Body of pancreas (tissue), 4 donors: ENCODE results near the gene COBL. TPM values are rescaled to one million over a fixed set of nuclear protein-coding genes. Genes with fewer than 3 reads are reported as not detected.

Source experiments
- ATAC-seq: fragments of 150-250 bp; one replicate; pipeline ENCODE4 v1.9.1; 2016
- DNase-seq, 4 donors: peaks; one replicate each; pipeline ENCODE4 v3.0.0-alpha.2; 2019
- H3K27ac ChIP-seq, 4 donors: fragments of 200-600 bp; sonication (generic); 1 replicate in 3 of 4; 2 replicates in 1 of 4; pipeline versions ENCODE4 v1.5.1 to v1.6.1; 2016 to 2019; ENCODE audit warnings: mild to moderate bottlenecking in 1 of 4, mixed read lengths in 1 of 4, moderate library complexity in 1 of 4
- H3K27me3 ChIP-seq, 2 donors: fragments of 200-600 bp; sonication (generic); one replicate each; pipeline ENCODE4 v1.6.0; 2016; ENCODE audit warnings: mild to moderate bottlenecking in 1 of 2
- H3K36me3 ChIP-seq, 2 donors: fragments of 200-600 bp; sonication (generic); replicated peaks in 1 of 2; 2 replicates each; pipeline ENCODE4 v1.5.1; 2016; ENCODE audit warnings: low read depth in 2 of 2; ENCODE audit not compliant: insufficient read depth in 1 of 2
- H3K4me1 ChIP-seq: fragments of 200-600 bp; sonication (generic); one replicate; pipeline ENCODE4 v1.6.0; 2016
- H3K4me3 ChIP-seq, 2 donors: fragments of 200-600 bp; sonication (generic); 1 replicate in 1 of 2; 2 replicates in 1 of 2; pipeline ENCODE4 v1.5.1; 2016 to 2019
- H3K9me3 ChIP-seq, 3 donors: fragments of 200-600 bp; sonication (generic); 1 replicate in 2 of 3; 2 replicates in 1 of 3; pipeline ENCODE4 v1.5.1; 2016
- CTCF ChIP-seq, 7 experiments: fragments of 450-650 bp in 4 of 7; fragments of 200-600 bp in 3 of 7; sonication (generic) in 3 of 7; IDR thresholded peaks; one replicate each; pipeline ENCODE4 v1.5.1; 2016 to 2019; ENCODE audit warnings: antibody characterized with exemption in 7 of 7
- POLR2A ChIP-seq, 3 donors: fragments of 450-650 bp; IDR thresholded peaks; one replicate each; pipeline ENCODE4 v1.6.1; 2016; ENCODE audit warnings: antibody characterized with exemption in 3 of 3, mild to moderate bottlenecking in 2 of 3
- WGBS, 2 donors: methylation state at CpG; one replicate each; pipeline ENCODE4 v1.1.5; 2017; 5-methylcytosine and 5-hydroxymethylcytosine counted together
- intact Hi-C: fragments of 100-400 bp; cut with DNase I; formaldehyde crosslinking; loops from one replicate; pipeline ENCODE4 v1.15.1; 2023
- total RNA-seq, 2 donors: library from RNA; depleted of rRNA; stranded (reverse); fragments of >200 nt; gene quantifications; one replicate each; pipeline ENCODE4 v1.1.0, GENCODE V29; 2016

The COBL gene
- total RNA-seq, 2 donors from 2014 or later, result 22.3 to 25.4 TPM

DNA sequence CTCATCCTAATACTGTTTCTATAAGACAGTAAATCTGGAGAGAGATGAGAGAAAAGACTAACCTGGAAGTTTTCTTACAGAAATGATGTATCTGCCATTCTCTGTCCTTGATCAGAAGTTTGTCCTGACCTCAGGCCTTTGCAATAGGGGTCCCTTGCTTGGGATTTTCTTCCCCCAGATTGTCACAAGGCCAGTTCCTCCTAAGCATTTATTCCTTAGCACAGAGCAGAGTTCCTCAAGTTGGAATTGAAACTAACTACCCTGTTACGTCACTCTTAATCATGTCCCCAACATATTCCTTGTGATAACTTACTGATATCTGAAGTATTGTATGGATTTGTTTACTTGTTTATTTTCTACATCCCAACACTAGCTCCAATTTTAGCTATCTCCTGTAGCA is 202.1 kb downstream of the COBL start:
- H3K27ac ChIP-seq, result no peak overlapping the region
- intact Hi-C loops, result no loop called here
- no peaks in the 10 kb centered on the region for H3K4me1 ChIP-seq
- H3K36me3 ChIP-seq, result no peaks in the 10 kb centered on the region
- H3K27me3 ChIP-seq, result no peaks in the 10 kb centered on the region
- H3K4me3 ChIP-seq, result no peak overlapping the region
- ATAC-seq, result no peak
- WGBS, 2 donors, result 78 to 80% methylated on average over 1 of the region's 1 CpG
- TF ChIP-seq POLR2A (IDR thresholded peaks at IDR 0.05) (no peak), CTCF (IDR thresholded peaks at IDR 0.05) (no peak)
- no peak for DNase-seq
- no peaks in the 10 kb centered on the region for H3K9me3 ChIP-seq

GRCh38 chr7:51113962-51114361 is 202.6 kb downstream of the COBL start:
- no peak overlapping the region for H3K4me3 ChIP-seq
- intact Hi-C loops, result no loop called here
- H3K27ac ChIP-seq, result no peak overlapping the region
- ATAC-seq (no peak), DNase-seq (no peak)
- WGBS, 2 donors, result 87 to 92% methylated on average over 7 of the region's 7 CpGs
- H3K27me3 ChIP-seq, result no peaks in the 10 kb centered on the region
- no peaks in the 10 kb centered on the region for H3K9me3 ChIP-seq
- no peak for TF ChIP-seq CTCF (IDR thresholded peaks at IDR 0.05)
- TF ChIP-seq POLR2A (IDR thresholded peaks at IDR 0.05), result no peak
- no peaks in the 10 kb centered on the region for H3K36me3 ChIP-seq
- H3K4me1 ChIP-seq, result no peaks in the 10 kb centered on the region

DNA sequence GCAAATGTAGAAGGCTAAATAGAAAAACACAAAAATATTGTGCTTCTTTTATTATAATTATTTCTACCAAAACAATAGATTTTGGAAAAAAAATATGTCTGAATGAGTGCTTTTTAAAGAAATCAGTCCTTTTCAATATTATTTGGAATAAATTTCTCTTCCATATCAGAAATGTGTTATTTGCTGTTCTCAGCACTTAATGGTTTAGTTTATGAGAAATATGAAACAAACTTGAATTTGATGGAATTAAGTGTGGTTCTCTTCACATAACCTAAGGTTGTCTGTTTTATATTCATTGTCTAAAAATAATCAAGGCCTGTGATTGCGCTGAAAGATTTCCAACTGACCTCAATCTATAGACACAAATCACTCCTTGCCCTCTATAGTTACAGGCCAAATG is 203.0 kb downstream of the COBL start:
- no peaks in the 10 kb centered on the region for H3K27me3 ChIP-seq
- 95 to 100% methylated on average over 1 of the region's 1 CpG for WGBS, 2 donors
- H3K36me3 ChIP-seq, result no peaks in the 10 kb centered on the region
- ATAC-seq (no peak), DNase-seq (no peak)
- H3K9me3 ChIP-seq, result no peaks in the 10 kb centered on the region
- intact Hi-C loops, result no loop called here
- no peak overlapping the region for H3K4me3 ChIP-seq
- no peak for TF ChIP-seq POLR2A (IDR thresholded peaks at IDR 0.05)
- TF ChIP-seq CTCF (IDR thresholded peaks at IDR 0.05), result no peak
- no peaks in the 10 kb centered on the region for H3K4me1 ChIP-seq
- no peak overlapping the region for H3K27ac ChIP-seq

- intact Hi-C loops, result no loop called here
- H3K36me3 ChIP-seq, result no peaks in the 10 kb centered on the region
- H3K27ac ChIP-seq, result no peak overlapping the region
- H3K4me3 ChIP-seq, result no peak overlapping the region
- no peaks in the 10 kb centered on the region for H3K4me1 ChIP-seq
- TF ChIP-seq CTCF (IDR thresholded peaks at IDR 0.05) (no peak), POLR2A (IDR thresholded peaks at IDR 0.05) (no peak)
- H3K27me3 ChIP-seq, result no peaks in the 10 kb centered on the region
- H3K9me3 ChIP-seq, result no peaks in the 10 kb centered on the region
- WGBS, 2 donors, result 91 to 92% methylated on average over 8 of the region's 8 CpGs
- DNase-seq (no peak), ATAC-seq (no peak)
These were observed 205.2 kb downstream of the COBL start for GRCh38 chr7:51111241-51111940.

GRCh38 chr7:51108134-51108533 is 208.5 kb downstream of the COBL start:
- H3K9me3 ChIP-seq, result no peaks in the 10 kb centered on the region
- DNase-seq (no peak), ATAC-seq (no peak)
- no peaks in the 10 kb centered on the region for H3K27me3 ChIP-seq
- 87 to 90% methylated on average over 8 of the region's 8 CpGs for WGBS, 2 donors
- no peaks in the 10 kb centered on the region for H3K36me3 ChIP-seq
- H3K4me3 ChIP-seq, result no peak overlapping the region
- TF ChIP-seq CTCF (IDR thresholded peaks at IDR 0.05) (no peak), POLR2A (IDR thresholded peaks at IDR 0.05) (no peak)
- H3K4me1 ChIP-seq, result peaks cover 8% of the 10 kb centered on the region
- intact Hi-C loops, result no loop called here
- H3K27ac ChIP-seq, result no peak overlapping the region
